IPS-NIHi7 (cell line): ENCODE results near the gene FRYL.
"Not testable (repeated sequence)": the region's sequence is repeated elsewhere in the genome, so short reads cannot be mapped to it uniquely, and the experiment has no call there.

ENCODE experiments used
- DNase-seq: peaks from one replicate; pipeline ENCODE4 v3.0.0; 2012; ENCODE audit warnings: mixed read lengths; ENCODE audit errors: extremely low spot score

FRYL gene

DNA sequence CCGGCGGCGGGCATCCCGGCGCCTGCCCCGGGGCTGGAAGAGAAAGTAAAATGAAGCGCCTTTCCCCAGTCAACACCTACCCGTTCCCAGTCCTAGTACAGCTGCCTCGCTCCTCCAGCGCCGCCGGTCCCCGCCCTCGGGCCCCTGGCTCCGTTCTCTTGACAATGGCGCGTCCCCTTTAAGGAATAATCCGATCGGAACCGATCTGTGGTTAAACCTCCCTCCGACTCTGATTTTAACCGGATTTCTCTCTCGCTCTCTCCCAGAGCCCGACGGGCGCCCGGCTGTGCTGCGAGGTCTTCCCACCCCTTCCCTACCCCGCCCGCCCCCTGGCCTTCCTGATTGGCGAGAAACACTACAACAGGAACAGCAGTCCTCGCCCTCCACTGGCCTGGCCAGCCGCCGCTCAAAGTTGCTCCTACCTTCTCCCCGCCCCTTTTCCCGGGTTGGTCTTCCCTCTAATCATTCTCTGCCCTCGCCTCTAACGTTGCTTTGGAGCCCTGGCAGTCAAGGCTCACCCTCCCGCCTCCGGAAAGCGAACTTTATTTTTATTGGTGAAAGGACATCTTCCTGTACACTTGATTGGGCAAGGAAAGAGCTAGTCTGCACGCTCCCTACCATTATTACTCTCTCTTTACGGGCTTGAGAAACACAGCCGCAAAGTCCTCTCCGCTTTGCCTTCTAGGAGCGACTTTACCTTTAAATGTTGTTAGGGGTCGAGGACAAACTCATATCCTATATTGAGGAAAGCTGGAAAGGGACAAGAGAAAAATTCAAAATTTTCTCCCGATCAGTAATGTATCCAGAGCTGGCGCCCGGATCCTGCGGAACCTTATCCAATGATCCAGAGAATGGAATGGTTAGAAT lies at the start of gene FRYL:
FRYL (minus strand) TSS at position 282 of the 867 bp plus-strand sequence. CDS start 145,869 bp downstream, outside the sequence.
- peak; percentile 93 for DNase-seq

DNA sequence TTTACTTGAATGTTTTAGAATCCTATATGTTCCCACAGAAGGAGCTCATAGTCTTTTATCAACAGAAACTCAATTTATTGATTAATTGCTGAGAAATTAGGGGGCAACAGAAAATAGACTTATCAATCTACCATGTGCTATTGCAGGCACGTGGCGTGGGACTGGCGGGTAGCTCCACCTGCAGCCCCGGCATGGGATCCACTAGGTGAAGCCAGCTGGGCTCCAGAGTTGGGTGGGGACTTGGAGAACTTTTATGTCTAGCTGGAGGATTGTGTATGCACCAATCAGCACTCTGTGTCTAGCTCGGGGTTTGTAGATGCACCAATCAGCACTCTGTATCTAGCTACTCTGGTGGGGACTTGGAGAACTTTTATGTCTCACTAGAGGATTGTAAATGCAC lies 47.5 kb upstream of the FRYL start:
- DNase-seq: no peak

DNA sequence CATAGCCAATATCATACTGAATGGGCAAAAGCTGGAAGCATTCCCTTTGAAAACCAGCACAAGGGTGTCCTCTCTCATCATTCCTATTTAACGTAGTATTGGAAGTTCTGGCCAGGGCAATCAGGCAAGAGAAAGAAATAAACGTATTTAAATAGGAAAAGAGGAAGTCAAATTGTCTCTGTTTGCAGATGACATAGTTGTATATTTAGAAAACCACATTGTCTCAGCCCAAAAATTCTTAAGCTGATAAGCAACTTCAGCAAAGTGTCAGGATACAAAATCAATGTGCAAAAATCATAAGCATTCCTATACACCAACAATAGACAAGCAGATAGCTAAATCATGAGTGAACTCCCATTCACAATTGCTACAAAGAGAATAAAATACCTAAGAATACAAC lies 41.4 kb upstream of the FRYL start:
- DNase-seq: not testable (repeated sequence)

DNA sequence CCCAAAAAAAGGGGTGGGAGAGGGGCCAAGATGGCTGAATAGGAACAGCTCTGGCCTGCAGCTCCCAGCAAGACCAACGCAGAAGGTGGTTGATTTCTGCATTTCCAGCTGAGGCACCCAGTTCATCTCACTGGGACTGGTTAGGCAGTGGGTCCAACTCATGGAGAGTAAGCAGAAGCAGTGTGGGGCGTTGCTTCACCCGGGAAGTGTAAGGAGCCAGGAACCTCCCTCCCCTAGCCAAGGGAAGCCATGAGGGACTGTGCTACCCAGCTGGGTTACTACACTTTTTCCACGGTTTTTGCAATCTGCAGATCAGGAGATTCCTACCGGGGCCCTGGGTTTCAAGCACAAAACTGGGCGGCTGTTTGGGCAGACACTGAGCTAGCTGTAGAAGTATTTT lies 36.9 kb upstream of the FRYL start:
- DNase-seq: no peak

DNA sequence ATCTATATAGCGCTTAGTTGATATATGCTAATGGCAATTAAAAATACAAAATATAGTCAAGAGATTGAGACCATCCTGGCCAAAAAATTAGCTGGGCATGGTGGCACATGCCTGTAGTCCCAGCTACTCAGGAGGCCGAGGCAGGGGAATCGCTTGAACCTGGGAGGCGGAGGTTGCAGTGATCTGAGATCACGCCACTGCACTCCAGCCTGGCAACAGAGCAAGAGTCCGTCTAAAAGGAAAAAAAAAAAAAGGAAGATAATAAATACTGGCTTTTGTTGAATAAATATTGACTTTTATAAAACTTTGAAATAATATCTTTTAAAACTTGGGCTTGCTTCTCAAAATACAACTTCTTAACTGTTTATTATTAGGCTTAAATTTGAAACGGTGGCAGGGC lies 36.2 kb upstream of the FRYL start:
- not testable (repeated sequence) for DNase-seq

DNA sequence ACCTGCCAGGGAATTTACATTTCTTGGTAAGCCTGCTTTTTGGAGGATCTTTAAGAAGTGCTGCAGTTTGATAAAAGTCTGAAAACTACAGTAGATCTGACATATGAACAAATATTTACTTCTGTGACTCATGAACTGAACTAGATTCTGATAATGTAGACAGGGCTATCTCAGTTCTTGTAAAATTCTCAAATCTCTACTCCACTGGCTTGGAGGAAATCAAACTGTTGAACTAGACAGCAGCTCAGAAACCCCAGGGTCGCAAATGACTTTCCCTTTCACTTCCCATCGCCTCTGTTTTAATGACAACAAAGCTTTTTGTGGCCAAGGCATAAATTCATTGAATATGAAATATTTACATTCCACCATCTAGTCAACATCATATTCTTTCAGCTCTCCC lies 35.4 kb upstream of the FRYL start:
- DNase-seq: no peak

DNA sequence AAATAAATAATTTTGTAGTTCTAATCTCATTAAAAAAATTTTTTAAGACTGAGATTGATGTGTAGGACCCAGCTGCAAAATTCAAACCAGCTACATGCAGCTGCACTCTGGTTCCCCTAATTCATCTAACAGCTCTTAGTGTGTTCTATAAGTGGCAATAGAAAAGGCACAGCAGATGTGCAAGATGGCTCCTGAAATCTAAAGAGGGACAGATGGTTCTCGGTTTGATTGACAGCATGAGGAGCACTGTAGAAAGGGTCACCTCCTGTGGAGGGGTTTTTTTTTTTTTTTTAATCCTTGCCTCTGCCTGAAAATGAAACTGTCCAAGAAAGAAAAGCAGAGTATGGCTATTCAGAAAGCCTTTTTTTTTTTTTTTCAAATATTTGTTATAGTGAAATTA lies 33.9 kb upstream of the FRYL start:
- no peak for DNase-seq

DNA sequence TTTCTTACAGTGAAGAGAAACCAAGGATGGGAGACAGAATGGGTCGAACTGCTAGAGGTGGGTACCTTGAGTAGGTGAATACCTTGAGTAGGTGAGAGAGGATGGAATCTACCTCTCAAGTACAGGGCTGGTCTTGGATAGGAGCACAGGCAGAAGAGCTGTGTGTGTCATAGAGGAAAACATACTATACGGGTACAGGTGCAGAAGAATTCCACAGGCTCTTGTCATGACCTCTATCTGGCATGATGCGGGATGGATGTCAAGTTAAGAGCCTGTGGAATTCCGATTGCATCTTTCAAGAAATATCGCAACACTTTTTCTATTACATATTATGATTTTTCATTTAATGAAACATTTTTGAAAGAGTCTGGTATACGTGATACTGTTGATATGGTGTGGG lies 32.8 kb upstream of the FRYL start:
- DNase-seq: no peak

DNA sequence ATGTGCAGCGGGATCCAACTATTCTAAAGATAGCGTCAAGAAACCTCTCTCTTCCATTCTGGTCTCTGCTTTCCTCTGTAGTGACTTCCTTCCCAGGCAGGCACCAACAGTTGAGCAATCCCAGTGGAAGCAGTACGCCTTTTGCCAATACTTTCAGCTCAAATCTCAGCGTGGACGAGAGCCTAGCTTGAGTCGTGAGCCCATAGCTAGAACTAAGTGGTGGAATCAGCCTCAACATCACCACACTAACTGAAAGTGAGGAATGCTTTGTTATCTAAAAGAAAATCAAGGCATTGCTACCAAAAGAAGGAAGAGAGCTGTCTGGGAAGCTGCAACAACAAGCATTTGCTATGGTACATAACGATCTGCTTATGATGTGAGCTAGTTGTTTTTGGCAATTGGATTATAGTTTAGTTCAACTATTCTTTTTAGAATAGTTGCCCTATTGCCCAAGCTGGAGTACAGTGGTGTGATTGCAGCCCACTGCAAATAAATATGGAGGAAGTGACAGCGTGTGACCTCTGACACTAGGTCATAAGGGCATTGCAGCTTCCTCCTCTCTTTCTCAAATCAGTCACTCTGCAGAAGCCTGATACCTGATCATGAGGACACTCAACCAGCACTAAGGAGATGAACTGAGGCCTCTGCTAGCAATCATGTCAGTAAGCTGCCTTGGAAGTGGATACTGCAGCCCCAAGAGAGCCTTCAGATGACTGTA lies 24.7 kb upstream of the FRYL start:
- DNase-seq: no peak

DNA sequence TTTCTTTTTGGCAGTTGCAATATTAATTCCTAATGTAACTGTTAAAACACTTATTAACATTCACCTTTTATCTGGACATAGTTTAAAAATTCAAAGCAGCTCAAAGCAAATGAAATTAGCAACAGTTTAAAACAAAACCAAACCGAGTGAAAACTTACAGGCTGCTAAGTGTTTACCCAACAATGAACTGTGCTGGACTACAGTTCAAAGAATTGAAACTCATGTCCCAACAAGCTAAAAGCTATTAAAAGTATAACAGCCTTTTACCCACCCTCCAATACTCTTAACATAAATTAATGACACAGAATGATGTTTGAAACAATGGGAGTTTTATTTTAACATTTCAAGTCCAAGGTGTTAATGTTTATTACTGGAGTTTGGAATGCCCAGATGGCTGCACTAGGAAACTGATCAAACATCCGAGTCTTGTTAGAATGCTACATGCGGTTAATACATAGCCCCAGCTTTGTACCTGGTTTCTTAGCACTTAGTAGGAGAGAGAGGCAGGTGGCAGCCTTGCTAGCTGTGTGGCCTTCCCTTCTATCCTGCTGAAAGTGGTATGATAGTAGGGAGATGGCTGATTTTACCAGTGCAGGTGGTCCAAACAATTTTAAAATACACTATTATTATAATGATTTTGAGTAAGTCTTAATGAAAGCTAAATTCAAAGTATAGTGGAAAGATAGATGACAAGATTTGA lies 21.1 kb upstream of the FRYL start:
- no peak for DNase-seq

DNA sequence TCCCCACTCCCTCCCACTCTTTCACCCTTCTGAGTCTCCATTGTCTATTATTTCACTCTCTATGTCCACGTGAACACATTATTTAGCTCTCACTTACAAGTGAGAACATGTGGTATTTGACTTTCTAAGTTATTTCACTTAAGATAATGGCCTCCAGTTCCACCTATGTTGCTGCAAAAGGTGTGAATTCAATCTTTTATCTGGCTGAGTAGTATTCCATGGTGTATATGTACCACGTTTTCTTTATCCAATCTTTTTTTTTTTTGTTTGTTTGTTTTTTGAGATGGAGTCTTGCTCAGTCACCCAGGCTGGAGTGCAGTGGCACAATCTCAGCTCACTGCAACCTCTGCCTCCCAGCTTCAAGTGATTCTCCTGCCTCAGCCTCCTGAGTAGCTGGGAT lies 20.1 kb upstream of the FRYL start:
- not testable (repeated sequence) for DNase-seq

DNA sequence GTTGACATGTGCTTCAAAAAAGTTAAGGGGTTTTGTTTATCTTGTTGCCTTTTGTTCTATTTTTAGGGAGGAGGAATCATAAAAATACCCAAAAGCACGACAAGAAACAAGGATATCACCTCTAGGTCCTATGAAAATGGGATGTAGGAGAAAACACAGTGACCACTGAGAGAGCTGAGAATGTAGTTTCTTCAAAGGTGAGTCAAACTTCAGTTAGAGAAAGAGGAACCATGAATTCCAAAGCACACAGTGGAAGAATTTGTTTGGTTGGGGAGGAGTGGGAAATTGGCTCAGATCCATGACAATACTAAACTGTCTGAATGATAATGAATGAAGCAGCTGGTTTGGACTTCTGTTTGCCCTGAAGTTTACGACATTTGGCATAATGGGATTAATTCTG lies 19.1 kb upstream of the FRYL start:
- DNase-seq: no peak

DNA sequence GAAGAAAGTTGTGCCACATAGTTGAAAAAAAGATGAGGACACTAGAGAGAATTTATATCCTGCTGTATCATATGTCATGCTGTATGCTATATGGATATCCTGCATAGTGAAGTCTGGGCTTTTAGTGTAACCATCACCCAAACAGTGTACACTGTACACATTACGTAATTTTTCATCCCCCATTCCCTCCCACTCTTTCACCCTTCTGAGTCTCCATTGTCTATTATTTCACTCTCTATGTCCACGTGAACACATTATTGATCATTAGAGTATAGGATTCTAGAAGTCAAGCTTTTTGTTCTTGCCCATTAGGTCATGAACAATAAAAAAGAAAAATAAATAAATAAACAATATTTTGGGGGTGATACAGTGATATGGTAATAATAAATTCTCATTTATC lies 18.0 kb upstream of the FRYL start:
- no peak for DNase-seq

DNA sequence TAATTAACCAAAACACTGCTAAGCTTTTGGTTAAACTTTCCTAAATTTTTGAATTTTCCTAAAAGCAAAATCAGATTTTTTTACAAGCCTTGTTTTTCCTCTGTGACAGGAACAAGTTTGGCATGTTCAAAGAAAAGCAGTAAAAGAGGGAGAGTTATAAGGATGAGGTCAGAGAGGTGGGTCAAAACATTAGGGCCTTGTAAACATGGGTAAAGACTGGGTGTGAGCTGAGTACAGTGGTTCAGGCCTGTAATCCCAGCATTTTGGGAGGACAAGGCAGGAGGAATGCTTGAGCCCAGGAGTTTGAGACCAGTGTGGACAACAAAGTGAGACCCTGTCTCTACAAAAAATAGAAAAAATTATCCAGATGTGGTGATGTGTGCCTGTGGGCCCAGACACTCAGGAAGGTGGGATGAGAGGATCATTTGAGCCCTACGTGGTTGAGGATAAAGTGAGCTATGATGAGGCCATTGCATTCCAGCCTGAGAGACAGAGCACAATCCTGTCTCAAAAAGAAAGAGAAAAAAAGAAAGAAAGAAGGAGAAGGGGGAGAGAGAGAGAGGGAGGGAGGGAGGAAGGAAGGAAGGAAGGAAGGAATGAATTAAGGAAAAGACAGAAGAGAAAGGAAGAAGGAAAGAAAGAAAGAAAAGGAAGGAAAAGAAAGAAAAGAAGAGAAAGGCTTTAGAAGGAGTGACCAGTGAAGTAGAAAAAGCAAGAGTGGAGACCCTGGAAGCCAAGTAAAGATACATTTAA lies 17.0 kb upstream of the FRYL start:
- DNase-seq: no peak

DNA sequence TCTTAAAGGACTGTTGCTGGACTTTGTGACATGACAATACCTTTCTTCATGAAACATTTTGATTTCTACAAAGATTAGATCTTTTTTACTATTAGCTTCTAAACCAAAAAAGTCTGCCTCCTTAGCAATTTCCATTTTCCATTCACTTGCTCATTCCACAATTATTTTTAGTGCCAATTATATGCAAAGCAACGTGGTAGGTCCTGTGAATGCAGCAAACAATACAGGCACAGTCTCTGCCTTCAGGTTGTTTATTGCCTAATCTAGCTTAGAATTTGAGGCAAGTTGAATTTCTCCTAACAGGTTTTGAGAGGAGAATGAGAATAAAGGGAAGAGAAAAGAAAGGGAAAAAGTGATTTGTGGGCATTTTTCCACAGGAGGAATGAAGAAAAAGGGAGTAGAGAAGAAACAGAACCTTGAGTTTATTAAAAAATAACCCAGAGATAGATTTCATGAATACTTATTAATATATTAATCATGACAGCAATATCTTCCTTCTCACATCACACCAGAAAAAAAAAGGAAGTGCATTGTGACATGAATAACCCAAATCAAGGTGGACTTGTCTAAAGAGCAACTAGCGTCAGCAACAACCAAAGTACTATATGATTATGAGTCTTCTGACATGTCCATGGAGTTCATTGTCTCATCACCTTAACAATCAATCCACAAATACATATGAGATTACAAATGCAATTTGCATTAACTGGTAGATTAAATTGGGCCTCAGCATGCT lies 16.3 kb upstream of the FRYL start:
- DNase-seq: no peak

DNA sequence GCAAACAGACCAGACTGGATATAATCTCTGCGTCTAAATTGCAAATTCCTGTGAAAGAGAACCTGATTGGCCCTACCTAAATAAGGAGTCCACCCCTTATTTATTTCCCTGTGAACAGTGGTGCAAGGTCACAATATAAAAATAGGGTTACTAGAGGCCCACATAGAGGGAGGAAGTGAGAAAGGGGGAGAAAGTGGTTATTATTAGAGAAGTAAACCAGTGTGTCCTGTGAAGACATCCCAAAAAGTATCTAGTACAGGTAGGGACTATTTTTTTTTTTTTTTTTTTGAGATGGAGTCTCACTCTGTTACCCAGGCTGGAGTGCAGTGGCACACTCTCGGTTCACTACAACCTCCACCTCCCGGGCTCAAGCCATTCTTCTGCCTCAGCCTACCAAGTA lies 15.0 kb upstream of the FRYL start:
- no peak for DNase-seq

DNA sequence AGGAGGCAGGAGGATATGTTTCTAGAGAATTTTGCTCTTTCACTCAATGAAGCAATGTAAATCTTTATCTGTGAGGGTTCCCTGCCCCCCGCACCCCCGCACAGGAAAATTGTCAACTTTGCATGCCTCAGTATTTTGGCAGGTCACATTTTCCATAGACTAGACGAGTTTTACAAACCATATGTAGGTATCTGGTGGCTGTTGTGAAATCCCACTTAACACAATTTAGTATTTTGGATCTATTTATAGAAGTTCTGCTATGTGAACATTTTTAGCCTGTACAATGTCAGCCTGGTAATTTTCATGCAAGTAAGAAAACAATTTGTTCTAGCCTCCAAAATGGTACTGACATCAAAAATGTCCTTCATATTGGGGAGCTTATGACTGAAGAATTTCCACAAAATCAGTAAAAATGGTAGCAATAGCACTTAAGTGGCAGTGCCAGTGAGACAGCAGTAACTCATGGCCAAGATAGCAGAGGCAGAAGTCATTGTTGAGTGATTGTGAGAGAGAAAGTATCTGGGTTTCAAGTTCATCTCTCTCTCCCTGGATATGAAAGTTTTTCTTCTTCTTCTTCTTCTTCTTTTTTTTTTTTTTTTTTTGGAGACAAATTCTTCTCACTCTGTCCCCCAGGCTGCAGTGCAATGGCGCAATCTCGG lies 12.4 kb upstream of the FRYL start:
- DNase-seq: no peak

DNA sequence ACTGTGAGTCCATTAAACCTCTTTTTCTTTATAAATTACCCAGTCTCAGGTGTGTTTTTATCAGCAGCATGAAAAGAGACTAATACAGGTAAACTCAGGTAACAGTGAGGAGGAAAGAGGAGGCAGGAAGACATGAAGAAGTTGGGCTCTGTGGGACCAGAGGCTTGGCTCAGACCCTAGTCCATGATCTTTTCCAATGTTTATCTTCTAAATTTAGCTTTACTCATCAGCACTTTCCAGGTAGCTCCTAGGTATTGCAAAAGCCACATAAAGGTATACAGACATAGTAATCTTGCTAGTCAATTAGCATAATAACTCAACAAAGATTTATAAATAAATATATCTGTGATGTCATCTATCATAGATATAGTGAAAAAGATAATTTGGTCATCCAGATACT lies 11.2 kb upstream of the FRYL start:
- DNase-seq: no peak

DNA sequence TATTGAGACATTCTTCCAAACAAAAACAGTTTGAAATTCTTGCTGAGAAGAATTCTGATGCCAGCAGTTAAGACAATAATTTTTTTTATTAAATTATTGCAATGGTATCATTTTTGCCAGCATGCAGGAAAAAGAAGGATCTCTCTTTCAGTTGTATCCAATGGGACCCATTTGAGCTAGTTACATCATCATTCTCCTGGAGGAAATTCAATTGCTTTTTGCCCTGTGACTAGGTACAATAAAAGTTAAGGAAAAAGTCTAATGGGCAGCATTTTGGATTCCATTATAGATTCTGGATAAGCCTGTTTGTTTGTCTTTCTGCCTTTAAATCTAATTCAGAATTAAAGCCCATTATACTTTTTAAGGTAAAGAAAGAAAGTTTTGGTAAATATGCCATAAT lies 10.5 kb upstream of the FRYL start:
- no peak for DNase-seq

DNA sequence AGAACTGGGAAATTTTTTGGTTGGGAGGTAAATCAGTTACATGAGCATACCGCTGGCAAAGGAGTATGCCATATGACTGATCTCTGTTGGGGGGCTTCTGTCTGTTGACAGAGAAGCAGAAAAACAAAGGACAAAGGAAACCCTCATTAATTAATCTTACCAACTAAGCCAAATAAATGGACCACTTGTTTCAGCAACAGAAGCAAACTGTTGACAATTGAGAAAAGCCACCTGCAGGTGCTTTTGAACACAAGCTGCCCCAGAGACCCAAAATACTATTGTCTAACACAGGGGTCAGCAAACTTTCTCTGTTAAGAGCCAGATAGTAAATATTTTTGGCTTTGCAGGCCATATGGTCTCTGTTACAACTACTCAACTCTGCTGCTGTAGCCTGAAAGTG lies 7.0 kb upstream of the FRYL start:
- DNase-seq: no peak

DNA sequence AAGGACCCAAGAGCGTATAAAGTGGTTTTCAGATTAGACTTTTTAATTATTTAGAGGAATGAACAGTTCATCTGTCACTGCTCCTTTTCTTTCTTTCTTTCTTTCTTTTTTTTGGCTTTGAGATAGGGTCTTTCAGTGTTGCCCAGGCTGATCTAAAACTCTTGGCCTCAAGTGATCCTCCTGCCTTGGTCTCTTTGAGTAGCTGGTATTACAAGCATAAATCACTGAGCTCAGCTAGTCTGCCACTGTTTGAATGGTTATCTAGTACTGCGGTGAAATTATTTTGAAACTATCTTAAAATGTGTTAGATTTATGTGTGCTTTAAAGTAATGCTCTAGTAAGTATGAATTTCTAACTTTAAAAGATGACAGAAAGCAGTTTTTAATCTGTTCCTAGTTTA lies 6.5 kb upstream of the FRYL start:
- DNase-seq: no peak
